Hepatocyte (in vitro differentiated cells): ENCODE measurements around the gene VAV1.

Experiments used
- EZH2 ChIP-seq: fragments of 200-600 bp; sonication (generic); IDR thresholded peaks from 2 replicates; pipeline ENCODE4 v1.6.1; 2016; ENCODE audit warnings: antibody characterized with exemption, mild to moderate bottlenecking, borderline replicate concordance
- TF ChIP-seq, protein P1 (sequence below): fragments of 200-600 bp; sonication (generic); IDR thresholded peaks from 2 replicates; pipeline ENCODE4 v1.5.1; 2016; ENCODE audit warnings: antibody characterized with exemption, mild to moderate bottlenecking; ENCODE audit not compliant: poor library complexity

DNA sequence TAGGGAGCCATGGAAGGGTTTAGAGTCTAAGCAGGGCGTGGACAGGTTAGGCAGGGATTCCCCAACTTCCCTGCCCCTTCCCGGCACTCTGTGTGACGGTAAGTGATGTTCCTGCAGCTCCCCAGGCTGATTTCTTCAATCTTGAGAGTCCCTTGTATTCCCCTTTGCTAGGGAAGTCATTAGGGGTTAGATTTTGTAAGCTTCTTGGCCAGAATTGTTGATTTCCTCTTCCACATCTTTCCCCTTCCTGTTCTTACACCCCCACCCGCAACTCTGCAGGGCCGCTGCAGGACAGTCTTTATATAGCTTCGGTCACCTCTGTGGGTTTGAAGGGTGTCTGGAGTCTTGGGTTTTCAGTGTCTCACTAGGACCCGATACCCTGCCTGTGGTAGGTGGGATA lies 104.2 kb downstream of the VAV1 start:
- TF ChIP-seq, protein P1, sequence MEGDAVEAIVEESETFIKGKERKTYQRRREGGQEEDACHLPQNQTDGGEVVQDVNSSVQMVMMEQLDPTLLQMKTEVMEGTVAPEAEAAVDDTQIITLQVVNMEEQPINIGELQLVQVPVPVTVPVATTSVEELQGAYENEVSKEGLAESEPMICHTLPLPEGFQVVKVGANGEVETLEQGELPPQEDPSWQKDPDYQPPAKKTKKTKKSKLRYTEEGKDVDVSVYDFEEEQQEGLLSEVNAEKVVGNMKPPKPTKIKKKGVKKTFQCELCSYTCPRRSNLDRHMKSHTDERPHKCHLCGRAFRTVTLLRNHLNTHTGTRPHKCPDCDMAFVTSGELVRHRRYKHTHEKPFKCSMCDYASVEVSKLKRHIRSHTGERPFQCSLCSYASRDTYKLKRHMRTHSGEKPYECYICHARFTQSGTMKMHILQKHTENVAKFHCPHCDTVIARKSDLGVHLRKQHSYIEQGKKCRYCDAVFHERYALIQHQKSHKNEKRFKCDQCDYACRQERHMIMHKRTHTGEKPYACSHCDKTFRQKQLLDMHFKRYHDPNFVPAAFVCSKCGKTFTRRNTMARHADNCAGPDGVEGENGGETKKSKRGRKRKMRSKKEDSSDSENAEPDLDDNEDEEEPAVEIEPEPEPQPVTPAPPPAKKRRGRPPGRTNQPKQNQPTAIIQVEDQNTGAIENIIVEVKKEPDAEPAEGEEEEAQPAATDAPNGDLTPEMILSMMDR, result no peak
- no peak for TF ChIP-seq EZH2
